GM12875 (cell line): ENCODE results near the gene KLHL25.

Source experiments
- H3K4me3 ChIP-seq: one replicate; pipeline ENCODE4 v1.5.1; 2011; ENCODE audit warnings: low read depth, low read length, control low read depth
- CTCF ChIP-seq: IDR thresholded peaks from 2 replicates; pipeline ENCODE4 v1.5.1; 2011; ENCODE audit warnings: low read depth, mild to moderate bottlenecking, control low read depth, inconsistent platforms, low read length, moderate library complexity, borderline replicate concordance; ENCODE audit not compliant: insufficient read depth

The KLHL25 gene

GRCh38 chr15:85716261-85716660 lies 78.5 kb downstream of the KLHL25 start:
- no peak for TF ChIP-seq CTCF
- H3K4me3 ChIP-seq = no peak overlapping the region

GRCh38 chr15:85711580-85712192 lies 83.0 kb downstream of the KLHL25 start:
- TF ChIP-seq CTCF = no peak
- H3K4me3 ChIP-seq = no peak overlapping the region

- TF ChIP-seq CTCF = no peak
- H3K4me3 ChIP-seq = no peak overlapping the region
These were observed 84.3 kb downstream of the KLHL25 start for GRCh38 chr15:85710340-85710842.
